Ovary (tissue), 9 donors: ENCODE measurements around the gene TCF4. TPM values are rescaled to one million over a fixed set of nuclear protein-coding genes. Genes with fewer than 3 reads are reported as not detected.

Experiments used
- DNase-seq, 5 donors: peaks; one replicate each; pipeline ENCODE4 v3.0.0-alpha.2; 2019 to 2020
- H3K27ac ChIP-seq, 2 donors: fragments of 200-600 bp; one replicate each; pipeline versions ENCODE4 v1.5.1 to v1.8.0; 2019 to 2022
- H3K27me3 ChIP-seq: fragments of 200-600 bp; one replicate; pipeline ENCODE4 v1.8.0; 2022
- H3K36me3 ChIP-seq: fragments of 200-600 bp; sonication (generic); one replicate; pipeline ENCODE4 v1.5.1; 2019
- H3K4me1 ChIP-seq: one replicate; pipeline ENCODE4 v1.8.1; 2013; ENCODE audit warnings: mild to moderate bottlenecking, moderate library complexity; ENCODE audit not compliant: insufficient read depth
- H3K4me3 ChIP-seq: fragments of 200-600 bp; sonication (generic); one replicate; pipeline ENCODE4 v1.5.1; 2017
- H3K9me3 ChIP-seq, 2 donors: fragments of 200-600 bp in 1 of 2; sonication (generic) in 1 of 2; one replicate each; pipeline versions ENCODE4 v1.5.1 to v1.8.1; 2013 to 2019; ENCODE audit warnings: mild to moderate bottlenecking in 1 of 2, moderate library complexity in 1 of 2
- CTCF ChIP-seq, 3 donors: fragments of 450-650 bp in 2 of 3; fragments of 200-600 bp in 1 of 3; IDR thresholded peaks; one replicate each; pipeline versions ENCODE4 v1.5.1 to v1.8.0; 2016 to 2022; ENCODE audit warnings: antibody characterized with exemption in 3 of 3, mild to moderate bottlenecking in 1 of 3
- EP300 ChIP-seq: sonication (generic); formaldehyde crosslinking; IDR thresholded peaks from one replicate; pipeline ENCODE4 v1.6.1; 2017; ENCODE audit warnings: antibody characterized with exemption
- POLR2A ChIP-seq: fragments of 450-650 bp; IDR thresholded peaks from one replicate; pipeline ENCODE4 v1.6.1; 2017; ENCODE audit warnings: antibody characterized with exemption, mild to moderate bottlenecking, moderate library complexity
- WGBS, 3 donors: extraction: QIAGEN DNeasy Blood & Tissue Kit in 1 of 3; methylation state at CpG; one replicate each; pipeline versions ENCODE4 v1.1.5 to v1.1.7; 2013 to 2017; 5-methylcytosine and 5-hydroxymethylcytosine counted together
- intact Hi-C, 4 donors: fragments of 100-400 bp; cut with DNase I; formaldehyde crosslinking; loops; one replicate each; pipeline versions ENCODE4 v1.11.0 to v1.15.1; 2022 to 2023
- polyA plus RNA-seq, 2 donors: library from polyadenylated mRNA; stranded (reverse); fragments of 200-250 nt in 1 of 2; fragments of 350-450 nt in 1 of 2; fragmentation: Illumina TruSeq in 1 of 2; extraction: RNeasy Lipid Tissue Mini Kit (QIAGEN cat#74804) in 1 of 2; gene quantifications; one replicate each; pipeline ENCODE4 v1.2.3, GENCODE V29; 2013 to 2014
- total RNA-seq, 7 donors: library from RNA; depleted of rRNA in 2 of 7; stranded (reverse); fragments of >200 nt in 2 of 7; fragmentation: NEBNext Ultra II Directional in 3 of 7; extraction: Animal tissue kit (Norgen Biotek cat#: 25700) in 3 of 7; gene quantifications; one replicate each; pipeline versions ENCODE4 v1.1.0 to v1.2.4, GENCODE V29; 2016 to 2023
- donor health status: DM: no; HTN: no; CAD: no; lungs with moderate emphysema.
- donor health status: DM: no; HTN: no; CAD: no.
- donor health status: Bipolar disorder and iron deficiency.
- donor health status: DM: yes; HTN: yes; CAD: no.
- donor health status: DM: no; HTN: no; CAD: no.
- donor health status: DM: yes; HTN: yes; CAD: no.

The TCF4 gene
- total and polyA plus RNA-seq, 9 donors = 36.5 to 131 (median 112) TPM

- H3K9me3 ChIP-seq = no peaks in the 10 kb centered on the region
- 4 to 15% (median 8%) methylated on average over 4 of the region's 4 CpGs for WGBS, 3 donors
- intact Hi-C loops = no loop called here
- no peak overlapping the region for H3K27ac ChIP-seq
- H3K36me3 ChIP-seq = no peaks in the 10 kb centered on the region
- H3K4me1 ChIP-seq = peaks cover 5% of the 10 kb centered on the region
- H3K27me3 ChIP-seq = no peaks in the 10 kb centered on the region
- no peak for TF ChIP-seq POLR2A
- TF ChIP-seq CTCF (IDR thresholded peaks at IDR 0.05) = no peak
- TF ChIP-seq EP300 = no peak
- H3K4me3 ChIP-seq = no peak overlapping the region
- DNase-seq = no peak
Measured at GRCh38 chr18:55500316-55501086, 87.5 kb downstream of the TCF4 start.

- 85 to 92% (median 91%) methylated on average over 3 of the region's 3 CpGs for WGBS, 3 donors
- Histone ChIP-seq H3K27ac (no peak overlapping the region), H3K27me3 (no peaks in the 10 kb centered on the region), H3K9me3 (no peaks in the 10 kb centered on the region), H3K4me1 (peaks cover 5% of the 10 kb centered on the region), H3K36me3 (no peaks in the 10 kb centered on the region), H3K4me3 (no peak overlapping the region)
- intact Hi-C loops = no loop called here
- TF ChIP-seq CTCF (IDR thresholded peaks at IDR 0.05) = no peak
- TF ChIP-seq EP300 = no peak
- no peak for TF ChIP-seq POLR2A
- DNase-seq = no peak
Measured at GRCh38 chr18:55499526-55499925, 88.5 kb downstream of the TCF4 start.

GRCh38 chr18:55497825-55498403 lies 90.1 kb downstream of the TCF4 start:
- H3K27ac ChIP-seq = no peak overlapping the region

GRCh38 chr18:55494899-55495298 lies 93.1 kb downstream of the TCF4 start:
- 50 to 82% (median 77%) methylated on average over 1 of the region's 1 CpG for WGBS, 3 donors
- H3K27me3 ChIP-seq = no peaks in the 10 kb centered on the region
- TF ChIP-seq CTCF (IDR thresholded peaks at IDR 0.05) (no peak), EP300 (no peak), POLR2A (no peak)
- H3K36me3 ChIP-seq = no peaks in the 10 kb centered on the region
- no peak for DNase-seq
- peaks cover 3% of the 10 kb centered on the region for H3K4me1 ChIP-seq
- H3K9me3 ChIP-seq = no peaks in the 10 kb centered on the region
- intact Hi-C loops = no loop called here
- no peak overlapping the region for H3K27ac ChIP-seq
- H3K4me3 ChIP-seq = no peak overlapping the region

More at GRCh38 chr18:55497825-55498403, 90.1 kb downstream of the TCF4 start:
- Histone ChIP-seq H3K4me1 (peaks cover 5% of the 10 kb centered on the region), H3K9me3 (no peaks in the 10 kb centered on the region), H3K4me3 (no peak overlapping the region), H3K36me3 (no peaks in the 10 kb centered on the region), H3K27me3 (no peaks in the 10 kb centered on the region)
- intact Hi-C loops = no loop called here
- WGBS, 3 donors = 90 to 97% (median 93%) methylated on average over 5 of the region's 5 CpGs
- no peak for DNase-seq
- no peak for TF ChIP-seq POLR2A
- no peak for TF ChIP-seq CTCF (IDR thresholded peaks at IDR 0.05)
- TF ChIP-seq EP300 = no peak
